Measurements from ENCODE around the gene TANK. TPM values are rescaled to one million over a fixed set of nuclear protein-coding genes. Genes with fewer than 3 reads are reported as not detected.

The TANK gene
- total RNA-seq = 54.1 and 55.5 TPM in 2 replicates

GRCh38 chr2:161160226-161161073, at the start of gene TANK:
Gene TANK, plus strand, starts transcription at chr2:161160428. Its CDS starts 19,235 bp downstream, at chr2:161179663.

Other genes with a start within 250 kb of the TANK start
- 52.3 and 64.9 TPM in 2 replicates for gene PSMD14, start 148.0 kb downstream of the TANK start, total RNA-seq

Data from bronchial smooth muscle cell (primary cell).